K562 (cell line): Measurements from ENCODE around the gene FBLIM1. TPM values are rescaled to one million over a fixed set of nuclear protein-coding genes. Genes with fewer than 3 reads are reported as not detected.
A peak's percentile ranks its signal among the peaks of the same experiment; 100 is the strongest.

Source experiments
- ATAC-seq: fragments of 200-7000 bp; cut with Tn5 transposase; 3 replicates; pipeline ENCODE4 v1.9.1; 2020; ENCODE audit warnings: moderate library complexity
- BruUV-seq: library from RNA; stranded (reverse); fragments of 400-500 nt; replicated peaks from 2 replicates; lab custom pipeline; 2021; lab: Mats Ljungman, UMichigan
- CTCF ChIA-PET: fragments of 300-600 bp; formaldehyde crosslinking; extraction: SDS; loops from one replicate; lab custom pipeline; 2021; ENCODE audit warnings: low intra/inter-chr PET ratio; lab: Yijun Ruan, JAX
- POLR2A ChIA-PET: fragments of 300-600, 350-650 bp; sonication (Branson Sonifier 250); formaldehyde crosslinking; extraction: SDS; loops from one replicate; lab custom pipeline; 2021; ENCODE audit warnings: antibody characterized with exemption, inconsistent platforms; lab: Yijun Ruan, JAX
- DNase-seq, 4 experiments: peaks; one replicate each; pipeline versions ENCODE4 v3.0.0 to v3.0.0-alpha.2; 2011 to 2018; ENCODE audit warnings: low spot score in 3 of 4, mixed read lengths in 3 of 4; ENCODE audit errors: extremely low read depth in 1 of 4
- FAIRE-seq: peaks from 2 replicates; lab custom pipeline; 2011; peaks lifted over from hg19 to GRCh38; lab: Jason Lieb, UNC
- H2AFZ ChIP-seq: 2 replicates; pipeline ENCODE4 v1.6.0; 2011; ENCODE audit warnings: low read depth, low read length, control low read depth, inconsistent platforms
- H3K27ac ChIP-seq: fragments of 200-600 bp; 3 replicates; pipeline ENCODE4 v1.8.0; 2011; ENCODE audit warnings: low read depth, mild to moderate bottlenecking, control low read depth, inconsistent platforms, low read length, moderate library complexity, mixed read lengths; ENCODE audit errors: extremely low read depth
- H3K27me3 ChIP-seq, 2 experiments: fragments of 300-600 bp in 1 of 2; 2 replicates in 1 of 2; 3 replicates in 1 of 2; pipeline versions ENCODE4 v1.6.0 to v1.8.0; 2011; ENCODE audit warnings: inconsistent platforms in 2 of 2, low read length in 2 of 2, mild to moderate bottlenecking in 1 of 2, mixed read lengths in 1 of 2, moderate library complexity in 1 of 2; ENCODE audit not compliant: control insufficient read depth in 2 of 2, insufficient read depth in 2 of 2
- H3K36me3 ChIP-seq: fragments of 300-600 bp; 3 replicates; pipeline ENCODE4 v1.8.0; 2011; ENCODE audit warnings: mild to moderate bottlenecking, low read length, inconsistent platforms; ENCODE audit not compliant: control insufficient read depth, insufficient read depth
- H3K4me1 ChIP-seq, 2 experiments: fragments of 200-600 bp in 1 of 2; replicated peaks in 1 of 2; 2 replicates in 1 of 2; 3 replicates in 1 of 2; pipeline versions ENCODE4 v1.5.1 to v1.8.0; 2011; ENCODE audit warnings: inconsistent platforms in 2 of 2, low read length in 2 of 2, mild to moderate bottlenecking in 1 of 2, mixed read lengths in 1 of 2, moderate library complexity in 1 of 2; ENCODE audit not compliant: control insufficient read depth in 2 of 2, insufficient read depth in 2 of 2
- H3K4me2 ChIP-seq: 2 replicates; pipeline ENCODE4 v1.6.1; 2011; ENCODE audit warnings: low read length, control low read depth, inconsistent platforms, mixed read lengths; ENCODE audit not compliant: insufficient read depth
- H3K4me3 ChIP-seq: fragments of 200-600 bp; sonication (generic), shearing (Covaris generic); 2 replicates; pipeline ENCODE4 v1.5.1; 2016; ENCODE audit warnings: control low read depth, inconsistent platforms
- H3K79me2 ChIP-seq: fragments of 200-600 bp; 3 replicates; pipeline ENCODE4 v1.8.0; 2011; ENCODE audit warnings: low read length, inconsistent platforms; ENCODE audit not compliant: control insufficient read depth, insufficient read depth
- H3K9ac ChIP-seq, 2 experiments: 2 replicates each; pipeline versions ENCODE4 v1.6.0 to v1.6.1; 2011; ENCODE audit warnings: low read depth in 2 of 2, low read length in 2 of 2, control low read depth in 1 of 2, inconsistent platforms in 1 of 2, mild to moderate bottlenecking in 1 of 2, mixed read lengths in 1 of 2; ENCODE audit not compliant: insufficient read depth in 1 of 2
- H3K9me1 ChIP-seq: one replicate; pipeline ENCODE4 v1.6.0; 2011; ENCODE audit warnings: inconsistent platforms, mild to moderate bottlenecking, low read length, moderate library complexity; ENCODE audit not compliant: control insufficient read depth, insufficient read depth
- H3K9me3 ChIP-seq: replicated peaks from 2 replicates; pipeline ENCODE4 v1.5.1; 2011; ENCODE audit warnings: low read depth, low read length, inconsistent platforms; ENCODE audit not compliant: control insufficient read depth, insufficient read depth
- H4K20me1 ChIP-seq: replicated peaks from 2 replicates; pipeline ENCODE4 v1.6.1; 2011; ENCODE audit warnings: low read length, inconsistent platforms, mixed read lengths; ENCODE audit not compliant: control insufficient read depth, insufficient read depth
- RBFOX2 ChIP-seq: fragments of 200-400 bp; formaldehyde crosslinking; IDR thresholded peaks from 2 replicates; pipeline ENCODE4 v1.6.1; 2017; ENCODE audit warnings: low read depth, mild to moderate bottlenecking, low read length, moderate library complexity
- TEAD2 ChIP-seq: fragments of 450-650 bp; IDR thresholded peaks from 2 replicates; pipeline ENCODE4 v1.6.1; 2016; ENCODE audit warnings: missing genetic modification characterization, control low read depth, missing compliant biosample characterization
- ZNF507 ChIP-seq: conservative IDR thresholded peaks from 2 replicates; pipeline ENCODE4 v1.6.1; 2017; ENCODE audit warnings: missing genetic modification characterization, missing compliant biosample characterization
- WGBS: fragments of 100-300 bp; shearing (Covaris generic); methylation state at CpG from one replicate; pipeline ENCODE4 v1.1.6; 2016; ENCODE audit warnings: low coverage, mixed read lengths; ENCODE audit not compliant: insufficient coverage; ENCODE audit errors: missing lambda C conversion rate; 5-methylcytosine and 5-hydroxymethylcytosine counted together
- in situ Hi-C: fragments of 300-500 bp; cut with MboI; formaldehyde crosslinking; loops from 4 replicates; pipeline ENCODE4 v1.15.0; 2018; ENCODE audit warnings: inconsistent platforms, mixed read lengths
- intact Hi-C: fragments of 100-400 bp; cut with micrococcal nuclease; formaldehyde crosslinking; loops from 2 replicates; pipeline ENCODE4 v1.14.2; 2022
- polyA plus RNA-seq, 8 experiments: library from polyadenylated mRNA; depleted of rRNA in 4 of 8; stranded (reverse) in 5 of 8; unstranded in 3 of 8; fragments of >200 nt; fragmentation: Nextera tagmentation in 2 of 8; fragmentation: Illumina TruSeq in 1 of 8; extraction: Ambion mirVana in 2 of 8; extraction: Trizol in 1 of 8; gene quantifications; 2 replicates each; pipeline versions ENCODE4 v1.2.1 to v1.2.3, GENCODE V29; 2011 to 2014; ENCODE audit warnings: inconsistent platforms in 1 of 8, missing spikeins in 1 of 8
- total RNA-seq, 7 experiments: library from RNA; depleted of rRNA in 6 of 7; stranded (reverse); fragments of >200 nt in 6 of 7; fragmentation: Illumina TruSeq in 2 of 7; extraction: Trizol in 2 of 7; gene quantifications; 2 replicates each; pipeline versions ENCODE4 v1.2.1 to v1.2.3, GENCODE V29; 2011 to 2021; ENCODE audit warnings: low replicate concordance in 1 of 7
- TF ChIP-seq, protein P1 (sequence below): fragments of 250-450 bp; sonication (Bioruptor Pico); IDR thresholded peaks from 2 replicates; pipeline ENCODE4 v1.8.0; 2022; ENCODE audit warnings: inconsistent platforms, mild to moderate bottlenecking, moderate library complexity, borderline replicate concordance

FBLIM1 gene
- total and polyA plus RNA-seq, 9 of the 15 experiments (the other 6 are each of a cell fraction or from before 2014, with no cell fraction given) = 0.14 to 0.24 TPM; not detected in 7

DNA sequence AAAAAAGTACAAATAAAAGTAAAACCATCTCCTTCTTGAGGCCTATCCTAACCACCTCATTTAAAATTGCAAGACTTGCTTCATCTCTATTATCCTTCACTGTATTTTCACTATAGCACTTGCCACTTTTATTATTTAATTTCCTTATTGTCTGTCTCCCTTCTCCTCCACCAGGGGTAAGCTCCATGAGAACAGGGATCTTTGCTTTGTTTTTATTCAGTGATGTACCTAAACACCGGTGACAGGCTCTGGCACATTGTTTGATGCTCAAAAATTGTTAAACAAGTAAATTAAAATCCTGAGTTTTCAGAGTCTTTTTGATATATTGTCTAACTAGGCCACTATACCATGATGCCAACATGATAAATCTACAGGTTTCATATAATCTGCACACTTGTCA is 71.7 kb downstream of the FBLIM1 start:
- no peak for ATAC-seq
- no peak overlapping the region for H3K4me3 ChIP-seq
- ChIA-PET POLR2A (interaction anchor here (0.6 to 1.4 kb wide), 5 partner anchors 9 to 168 kb away, joined by 3 to 5 read pairs (median 4); no protein-coding TSS in a partner anchor), CTCF (no interaction called here)
- intact Hi-C loops = loop anchor here (5.0 to 10.0 kb wide), 2 partner anchors 57 to 305 kb away; partner anchors contain the start of genes CASP9 and DNAJC16
- in situ Hi-C loops = no loop called here
- no peak for DNase-seq
- H3K9me1 ChIP-seq = no peaks in the 10 kb centered on the region
- no peaks in the 10 kb centered on the region for H3K9me3 ChIP-seq
- no TSS peak for BruUV-seq
- H2AFZ ChIP-seq = no peak overlapping the region
- no peaks in the 10 kb centered on the region for H4K20me1 ChIP-seq
- no peak overlapping the region; the same call in 1 of the 2 replicates for H3K4me2 ChIP-seq
- H3K27me3 ChIP-seq = no peaks in the 10 kb centered on the region
- WGBS = 100% methylated on average over 1 of the region's 1 CpG
- no peak for FAIRE-seq
- TF ChIP-seq, protein P1, sequence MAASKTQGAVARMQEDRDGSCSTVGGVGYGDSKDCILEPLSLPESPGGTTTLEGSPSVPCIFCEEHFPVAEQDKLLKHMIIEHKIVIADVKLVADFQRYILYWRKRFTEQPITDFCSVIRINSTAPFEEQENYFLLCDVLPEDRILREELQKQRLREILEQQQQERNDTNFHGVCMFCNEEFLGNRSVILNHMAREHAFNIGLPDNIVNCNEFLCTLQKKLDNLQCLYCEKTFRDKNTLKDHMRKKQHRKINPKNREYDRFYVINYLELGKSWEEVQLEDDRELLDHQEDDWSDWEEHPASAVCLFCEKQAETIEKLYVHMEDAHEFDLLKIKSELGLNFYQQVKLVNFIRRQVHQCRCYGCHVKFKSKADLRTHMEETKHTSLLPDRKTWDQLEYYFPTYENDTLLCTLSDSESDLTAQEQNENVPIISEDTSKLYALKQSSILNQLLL (CRISPR knock-in tag) = no peak
- TF ChIP-seq TEAD2 (tag) (no peak), RBFOX2 (0 out of 2 replicates have a peak, but pooled peaks have one; percentile 12), ZNF507 (tag) (no peak)
- H3K79me2 ChIP-seq = peaks cover 40% of the 10 kb centered on the region
- H3K9ac ChIP-seq = no peak overlapping the region
- H3K27ac ChIP-seq = no peak overlapping the region
- H3K4me1 ChIP-seq = peaks cover 18 to 36% of the 10 kb centered on the region in 2 experiments
- H3K36me3 ChIP-seq = no peaks in the 10 kb centered on the region
